Stimulated activated CD8-positive, alpha-beta memory T cell treated with anti-CD3 and anti-CD28 coated beads, Interleukin-7, amount 100 ng/mL, for 48 hours (primary cell): ENCODE data around the gene PDE9A.
"Not testable (repeated sequence)": the region's sequence is repeated elsewhere in the genome, so short reads cannot be mapped to it uniquely, and the experiment has no call there.

Source experiments
- DNase-seq, 2 donors: peaks; one replicate each; pipeline ENCODE4 v3.0.0-alpha.2; 2020; ENCODE audit warnings: low read depth in 1 of 2; ENCODE audit errors: extremely low read depth in 1 of 2

Gene PDE9A

DNA sequence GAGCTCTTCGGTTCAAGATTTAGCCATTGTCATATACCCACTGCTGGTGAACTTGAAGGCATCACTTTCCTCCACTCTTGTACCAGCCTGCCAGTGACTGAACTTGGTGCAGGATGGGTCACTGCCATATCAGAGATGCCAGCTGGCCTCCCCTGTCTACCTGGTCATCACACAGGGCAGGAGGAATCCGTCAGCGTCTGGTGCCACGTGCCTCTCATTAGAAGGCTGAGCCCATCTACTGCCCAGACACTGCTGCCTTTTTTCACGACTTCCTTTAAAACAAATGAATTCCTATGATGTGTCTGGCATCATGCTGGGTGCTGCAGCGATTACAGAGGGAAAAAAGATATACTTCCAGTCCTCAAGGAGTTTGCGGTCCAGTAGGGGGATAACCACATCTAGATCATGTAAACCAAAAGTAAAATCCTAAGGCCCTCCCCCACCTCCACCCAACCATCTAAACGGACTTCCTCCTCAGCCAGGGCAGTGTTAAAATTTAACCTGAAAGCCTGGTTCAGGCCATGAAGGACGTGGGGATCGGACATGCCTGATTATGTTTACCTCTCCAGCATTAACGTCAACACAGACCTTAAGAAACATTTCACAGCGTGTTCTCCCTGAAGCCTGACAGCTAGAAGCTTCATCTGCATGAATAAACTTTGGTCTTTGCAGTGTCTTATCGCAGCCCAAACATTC, 29.2 kb upstream of the PDE9A start:
- no peak for DNase-seq

DNA sequence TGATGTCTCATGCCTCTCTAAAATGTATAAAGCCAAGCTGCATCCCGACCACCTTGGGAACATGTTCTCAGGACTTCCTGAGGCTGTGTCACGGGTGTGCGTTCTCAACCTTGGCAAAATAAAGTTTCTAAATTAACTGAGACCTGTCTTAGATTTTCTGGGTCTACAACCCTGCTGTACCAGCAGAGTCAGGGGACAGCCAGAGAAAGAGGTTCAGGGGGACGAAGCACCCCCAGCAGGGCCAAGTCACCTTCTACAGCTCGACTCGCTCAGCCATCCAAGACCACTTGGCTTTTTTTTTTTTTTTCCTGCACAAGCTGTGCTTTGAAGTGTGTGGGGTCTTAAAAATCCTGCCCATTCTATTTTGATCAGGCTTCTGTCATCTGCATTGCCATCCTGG, 28.5 kb upstream of the PDE9A start:
- no peak for DNase-seq

GRCh38 chr21:42626171-42626570, 27.2 kb upstream of the PDE9A start:
- DNase-seq = no peak

- DNase-seq = no peak
These were observed 25.7 kb upstream of the PDE9A start for GRCh38 chr21:42627527-42628289.

DNA sequence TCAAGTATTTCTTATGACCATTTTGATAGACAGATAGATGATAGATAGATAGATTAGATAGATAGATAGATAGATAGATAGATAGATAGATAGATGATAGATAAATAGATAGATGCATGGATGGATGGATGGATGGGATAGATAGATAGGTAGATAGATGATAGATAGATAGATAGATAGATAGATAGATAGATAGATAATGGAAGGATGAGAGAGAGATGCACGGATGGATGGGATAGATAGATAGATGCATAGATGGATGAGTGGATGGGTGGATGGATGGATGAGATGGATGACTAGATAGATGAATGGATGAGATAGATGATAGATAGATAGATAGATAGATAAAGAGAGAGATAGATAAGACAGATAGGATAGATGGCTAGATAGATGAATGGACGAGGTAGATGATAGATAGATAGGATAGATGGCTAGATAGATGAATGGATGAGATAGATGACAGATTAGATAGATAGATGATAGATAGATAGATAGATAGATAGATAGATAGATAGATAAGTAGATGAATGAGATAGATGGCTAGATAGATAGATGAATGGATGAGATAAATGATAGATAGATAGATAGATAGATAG, 24.9 kb upstream of the PDE9A start:
- DNase-seq = not testable (repeated sequence)

GRCh38 chr21:42629933-42630589, 23.4 kb upstream of the PDE9A start:
- no peak for DNase-seq

GRCh38 chr21:42630626-42631025, 22.8 kb upstream of the PDE9A start:
- DNase-seq = no peak

DNA sequence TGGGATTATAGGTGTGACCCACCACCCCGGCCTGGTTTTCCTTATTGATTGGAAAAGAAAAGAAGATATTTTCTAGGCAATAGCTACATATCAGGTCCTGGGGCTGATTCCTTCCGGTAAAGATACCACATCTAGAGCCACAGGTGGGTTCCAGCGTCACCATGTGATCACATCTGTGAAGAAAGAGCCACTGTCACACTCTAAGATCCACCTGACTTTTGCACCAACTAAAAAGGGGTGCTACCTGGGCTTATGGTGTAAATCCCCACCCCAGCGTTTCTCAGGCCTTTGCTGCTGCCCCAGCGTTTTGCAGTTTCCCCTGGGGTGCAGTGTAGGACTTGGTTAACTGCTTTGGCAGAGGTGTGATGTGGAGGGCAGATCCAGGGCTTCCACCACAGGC, 22.3 kb upstream of the PDE9A start:
- DNase-seq = no peak

GRCh38 chr21:42632336-42632751, 21.1 kb upstream of the PDE9A start:
- no peak for DNase-seq

DNA sequence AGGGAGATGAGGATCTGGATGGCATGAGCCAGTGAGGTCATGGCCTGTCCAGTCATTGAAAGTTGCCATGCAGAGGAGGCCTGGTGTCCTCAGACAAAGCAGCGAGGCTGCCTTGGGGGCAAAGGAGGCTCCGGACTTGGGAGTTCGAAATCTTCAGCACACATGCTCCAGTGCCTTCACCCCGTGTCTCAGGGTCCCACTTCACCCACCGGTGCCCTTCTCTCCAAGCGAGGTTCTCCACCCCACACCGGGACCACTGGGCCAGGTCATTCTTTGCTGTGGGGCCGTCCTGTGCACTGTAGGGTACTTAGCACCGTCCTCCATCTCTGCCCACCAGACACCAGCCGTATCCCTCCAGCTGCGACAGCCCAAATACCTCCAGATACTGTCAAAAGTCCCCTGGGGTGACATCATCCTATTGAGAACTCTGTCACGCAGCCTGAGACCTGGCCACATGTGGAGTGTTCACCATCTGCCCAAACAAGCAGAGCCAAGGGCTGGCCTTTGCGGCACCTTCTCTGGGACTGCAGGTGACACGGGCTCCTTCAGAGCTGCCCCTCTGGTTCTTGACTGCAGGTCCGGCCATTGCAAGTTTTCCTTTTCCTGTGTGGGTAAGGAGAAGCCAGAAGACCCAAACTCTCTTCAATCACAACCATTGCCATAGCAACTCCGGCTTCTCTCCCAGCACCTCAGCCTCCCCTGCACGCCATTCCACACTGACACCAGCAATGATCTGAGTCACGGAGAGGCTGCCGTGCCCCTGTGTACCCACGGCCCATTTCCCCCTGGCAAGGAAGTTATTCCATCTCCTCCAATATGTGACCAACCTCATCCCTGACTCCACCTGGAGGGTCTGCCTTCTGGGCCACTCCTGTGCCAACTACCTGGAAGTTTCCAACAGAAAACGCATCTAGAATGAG, 20.4 kb upstream of the PDE9A start:
- DNase-seq = no peak

GRCh38 chr21:42633858-42634257, 19.6 kb upstream of the PDE9A start:
- no peak for DNase-seq

- no peak for DNase-seq
These were observed 17.4 kb upstream of the PDE9A start for GRCh38 chr21:42635848-42636519.

GRCh38 chr21:42636520-42637266, 16.7 kb upstream of the PDE9A start:
- no peak for DNase-seq

- DNase-seq = no peak
These were observed 16.0 kb upstream of the PDE9A start for GRCh38 chr21:42637267-42638041.

- no peak for DNase-seq
These were observed 15.1 kb upstream of the PDE9A start for GRCh38 chr21:42638266-42638863.

DNA sequence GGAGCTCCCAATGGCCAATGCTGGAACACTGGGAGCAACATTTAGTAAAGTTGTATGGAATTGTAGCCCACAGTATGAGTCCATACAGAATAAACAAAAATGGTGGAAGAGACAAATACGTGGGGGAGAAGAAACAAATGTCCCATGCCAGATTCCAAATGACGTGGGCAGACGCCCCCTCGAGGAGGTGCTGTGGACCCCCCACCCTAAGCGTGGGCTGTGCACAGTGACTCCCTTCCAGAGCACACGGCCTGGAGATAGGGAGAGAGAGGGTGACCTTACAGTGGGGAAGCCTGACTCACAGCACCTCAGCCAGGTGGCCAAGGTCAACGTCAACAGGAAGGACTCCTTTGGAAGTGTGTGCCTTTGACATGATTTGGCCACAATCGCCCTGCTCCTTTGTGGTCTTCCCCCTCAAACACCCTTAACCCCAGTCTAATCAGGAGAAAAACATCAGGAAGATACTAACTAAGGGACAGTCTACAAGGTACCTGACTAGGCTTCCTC, 13.7 kb upstream of the PDE9A start:
- no peak for DNase-seq

- DNase-seq = no peak
These were observed 12.9 kb upstream of the PDE9A start for GRCh38 chr21:42640486-42640885.
